ENCODE results near the gene IL20.

- TF ChIP-seq, protein P1, sequence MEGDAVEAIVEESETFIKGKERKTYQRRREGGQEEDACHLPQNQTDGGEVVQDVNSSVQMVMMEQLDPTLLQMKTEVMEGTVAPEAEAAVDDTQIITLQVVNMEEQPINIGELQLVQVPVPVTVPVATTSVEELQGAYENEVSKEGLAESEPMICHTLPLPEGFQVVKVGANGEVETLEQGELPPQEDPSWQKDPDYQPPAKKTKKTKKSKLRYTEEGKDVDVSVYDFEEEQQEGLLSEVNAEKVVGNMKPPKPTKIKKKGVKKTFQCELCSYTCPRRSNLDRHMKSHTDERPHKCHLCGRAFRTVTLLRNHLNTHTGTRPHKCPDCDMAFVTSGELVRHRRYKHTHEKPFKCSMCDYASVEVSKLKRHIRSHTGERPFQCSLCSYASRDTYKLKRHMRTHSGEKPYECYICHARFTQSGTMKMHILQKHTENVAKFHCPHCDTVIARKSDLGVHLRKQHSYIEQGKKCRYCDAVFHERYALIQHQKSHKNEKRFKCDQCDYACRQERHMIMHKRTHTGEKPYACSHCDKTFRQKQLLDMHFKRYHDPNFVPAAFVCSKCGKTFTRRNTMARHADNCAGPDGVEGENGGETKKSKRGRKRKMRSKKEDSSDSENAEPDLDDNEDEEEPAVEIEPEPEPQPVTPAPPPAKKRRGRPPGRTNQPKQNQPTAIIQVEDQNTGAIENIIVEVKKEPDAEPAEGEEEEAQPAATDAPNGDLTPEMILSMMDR (IDR thresholded peaks at IDR 0.05) = no peak
- TF ChIP-seq POLR2A (IDR thresholded peaks at IDR 0.05) = no peak
Measured at GRCh38 chr1:206872139-206872538, 6.7 kb downstream of the IL20 start.
